ENCODE data around the gene FMNL2. TPM values are rescaled to one million over a fixed set of nuclear protein-coding genes. Genes with fewer than 3 reads are reported as not detected.

Gene FMNL2
- total RNA-seq, 1 experiment from 2014 or later, result 38.2 TPM

DNA sequence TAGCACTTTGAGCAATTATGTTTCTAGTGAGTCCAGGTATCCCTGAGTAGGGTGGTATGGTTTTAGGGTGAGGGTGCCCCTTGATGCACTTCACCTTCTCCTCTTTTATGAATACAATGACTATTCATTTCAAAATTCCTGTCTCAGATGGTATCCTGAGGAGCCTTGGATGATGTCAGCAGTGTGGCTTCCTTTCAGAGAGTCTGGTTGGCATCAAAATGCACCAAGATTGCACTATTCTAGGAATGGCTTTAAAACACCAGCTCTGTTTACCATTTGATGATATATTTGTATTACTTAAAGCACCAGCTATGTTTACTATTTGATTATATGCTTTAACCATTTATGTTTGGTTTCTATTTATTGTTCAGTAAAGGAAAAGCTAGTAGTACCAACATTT is 141.0 kb downstream of the FMNL2 start:
- intact Hi-C loops (cut with micrococcal nuclease; ENCODE audit: unreplicated experiment), result no loop called here
- Mint-ChIP-seq H3K4me1 (ENCODE audit: low read depth, unreplicated experiment) (peaks cover 11% of the 10 kb centered on the region), H3K27ac (ENCODE audit: unreplicated experiment) (no peak overlapping the region), H3K4me3 (ENCODE audit: unreplicated experiment) (no peak overlapping the region), H3K27me3 (ENCODE audit: insufficient read depth, unreplicated experiment) (no peaks in the 10 kb centered on the region), H3K9me3 (ENCODE audit: unreplicated experiment) (no peaks in the 10 kb centered on the region), H3K36me3 (ENCODE audit: insufficient read depth, unreplicated experiment) (no peaks in the 10 kb centered on the region)
- H3K36me3 ChIP-seq (ENCODE audit: control insufficient read depth, insufficient read depth, low read length), result no peaks in the 10 kb centered on the region
- H3K4me3 ChIP-seq (ENCODE audit: low read depth, low read length), result no peak overlapping the region
- ChIA-PET CTCF (no interaction called here), POLR2A (no interaction called here)
- no TSS peak for BruUV-seq (replicated peaks)
- peaks cover 34% of the 10 kb centered on the region for H3K4me1 ChIP-seq
- no peaks in the 10 kb centered on the region for H3K9me3 ChIP-seq
- DNase-seq, result no peak
- TF ChIP-seq, protein P1, sequence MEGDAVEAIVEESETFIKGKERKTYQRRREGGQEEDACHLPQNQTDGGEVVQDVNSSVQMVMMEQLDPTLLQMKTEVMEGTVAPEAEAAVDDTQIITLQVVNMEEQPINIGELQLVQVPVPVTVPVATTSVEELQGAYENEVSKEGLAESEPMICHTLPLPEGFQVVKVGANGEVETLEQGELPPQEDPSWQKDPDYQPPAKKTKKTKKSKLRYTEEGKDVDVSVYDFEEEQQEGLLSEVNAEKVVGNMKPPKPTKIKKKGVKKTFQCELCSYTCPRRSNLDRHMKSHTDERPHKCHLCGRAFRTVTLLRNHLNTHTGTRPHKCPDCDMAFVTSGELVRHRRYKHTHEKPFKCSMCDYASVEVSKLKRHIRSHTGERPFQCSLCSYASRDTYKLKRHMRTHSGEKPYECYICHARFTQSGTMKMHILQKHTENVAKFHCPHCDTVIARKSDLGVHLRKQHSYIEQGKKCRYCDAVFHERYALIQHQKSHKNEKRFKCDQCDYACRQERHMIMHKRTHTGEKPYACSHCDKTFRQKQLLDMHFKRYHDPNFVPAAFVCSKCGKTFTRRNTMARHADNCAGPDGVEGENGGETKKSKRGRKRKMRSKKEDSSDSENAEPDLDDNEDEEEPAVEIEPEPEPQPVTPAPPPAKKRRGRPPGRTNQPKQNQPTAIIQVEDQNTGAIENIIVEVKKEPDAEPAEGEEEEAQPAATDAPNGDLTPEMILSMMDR (IDR thresholded peaks at IDR 0.05; ENCODE audit: insufficient read depth in 1 of 2, low read depth in 1 of 2, low read length in 1 of 2, severe bottlenecking in 1 of 2, unreplicated experiment in 1 of 2), result no peak
- no peaks in the 10 kb centered on the region for H3K27me3 ChIP-seq (replicated peaks; ENCODE audit: control insufficient read depth, insufficient read depth, low read length)

GRCh38 chr2:152477347-152478092 is 142.5 kb downstream of the FMNL2 start:
- DNase-seq, result no peak
- TF ChIP-seq, protein P1 (IDR thresholded peaks at IDR 0.05; ENCODE audit: insufficient read depth in 1 of 2, low read depth in 1 of 2, low read length in 1 of 2, severe bottlenecking in 1 of 2, unreplicated experiment in 1 of 2), result no peak
- H3K27ac Mint-ChIP-seq (ENCODE audit: unreplicated experiment), result no peak overlapping the region
- no peaks in the 10 kb centered on the region for H3K36me3 Mint-ChIP-seq (ENCODE audit: insufficient read depth, unreplicated experiment)
- Histone ChIP-seq H3K36me3 (ENCODE audit: control insufficient read depth, insufficient read depth, low read length) (no peaks in the 10 kb centered on the region), H3K4me3 (ENCODE audit: low read depth, low read length) (no peak overlapping the region), H3K4me1 (peaks cover 36% of the 10 kb centered on the region), H3K9me3 (no peaks in the 10 kb centered on the region), H3K27me3 (replicated peaks; ENCODE audit: control insufficient read depth, insufficient read depth, low read length) (no peaks in the 10 kb centered on the region)
- CTCF ChIA-PET, result no interaction called here
- H3K27me3 Mint-ChIP-seq (ENCODE audit: insufficient read depth, unreplicated experiment), result no peaks in the 10 kb centered on the region
- H3K9me3 Mint-ChIP-seq (ENCODE audit: unreplicated experiment), result no peaks in the 10 kb centered on the region
- peaks cover 15% of the 10 kb centered on the region for H3K4me1 Mint-ChIP-seq (ENCODE audit: low read depth, unreplicated experiment)
- H3K4me3 Mint-ChIP-seq (ENCODE audit: unreplicated experiment), result no peak overlapping the region
- POLR2A ChIA-PET, result no interaction called here
- BruUV-seq (replicated peaks), result no TSS peak
- intact Hi-C loops (cut with micrococcal nuclease; ENCODE audit: unreplicated experiment), result no loop called here

GRCh38 chr2:152479282-152479681 is 144.3 kb downstream of the FMNL2 start:
- intact Hi-C loops (cut with micrococcal nuclease; ENCODE audit: unreplicated experiment), result no loop called here
- Mint-ChIP-seq H3K4me1 (ENCODE audit: low read depth, unreplicated experiment) (peaks cover 19% of the 10 kb centered on the region), H3K9me3 (ENCODE audit: unreplicated experiment) (no peaks in the 10 kb centered on the region), H3K27ac (ENCODE audit: unreplicated experiment) (no peak overlapping the region), H3K4me3 (ENCODE audit: unreplicated experiment) (no peak overlapping the region), H3K36me3 (ENCODE audit: insufficient read depth, unreplicated experiment) (no peaks in the 10 kb centered on the region), H3K27me3 (ENCODE audit: insufficient read depth, unreplicated experiment) (no peaks in the 10 kb centered on the region)
- ChIA-PET POLR2A (no interaction called here), CTCF (no interaction called here)
- TF ChIP-seq, protein P1 (IDR thresholded peaks at IDR 0.05; ENCODE audit: insufficient read depth in 1 of 2, low read depth in 1 of 2, low read length in 1 of 2, severe bottlenecking in 1 of 2, unreplicated experiment in 1 of 2), result no peak
- Histone ChIP-seq H3K36me3 (ENCODE audit: control insufficient read depth, insufficient read depth, low read length) (no peaks in the 10 kb centered on the region), H3K4me3 (ENCODE audit: low read depth, low read length) (no peak overlapping the region), H3K9me3 (no peaks in the 10 kb centered on the region), H3K27me3 (replicated peaks; ENCODE audit: control insufficient read depth, insufficient read depth, low read length) (no peaks in the 10 kb centered on the region), H3K4me1 (peaks cover 35% of the 10 kb centered on the region)
- BruUV-seq (replicated peaks), result no TSS peak
- DNase-seq, result no peak
